GM08714 (cell line): ENCODE data around the gene DTX3.

ENCODE experiments used
- H3K4me3 ChIP-seq: fragments of 200-500 bp; sonication (Bioruptor generic); 2 replicates; pipeline ENCODE4 v1.5.1; 2014; ENCODE audit warnings: mild to moderate bottlenecking, low read length, inconsistent platforms
- ZNF274 ChIP-seq: IDR thresholded peaks from 2 replicates; pipeline ENCODE4 v1.6.1; 2012; ENCODE audit warnings: mild to moderate bottlenecking, low read depth, low read length

The DTX3 gene

GRCh38 chr12:57590864-57591781 is 13.5 kb upstream of the DTX3 start, which contains the start of gene PIP4K2C:
Gene PIP4K2C (plus strand): TSS chr12:57591192. CDS start chr12:57591290, 98 bp downstream.
- no peak for TF ChIP-seq ZNF274
- peak within 1 kb of the TSS; percentile 92 for H3K4me3 ChIP-seq

- H3K4me3 ChIP-seq, result peak overlapping the region; percentile 92
- no peak for TF ChIP-seq ZNF274
Observed at GRCh38 chr12:57591782-57592325, 12.8 kb upstream of the DTX3 start.

GRCh38 chr12:57592551-57593165 is 12.0 kb upstream of the DTX3 start:
- H3K4me3 ChIP-seq, result no peak overlapping the region
- no peak for TF ChIP-seq ZNF274

GRCh38 chr12:57593187-57593586 is 11.4 kb upstream of the DTX3 start:
- no peak for TF ChIP-seq ZNF274
- no peak overlapping the region for H3K4me3 ChIP-seq

GRCh38 chr12:57600395-57600794 is 4.2 kb upstream of the DTX3 start:
- H3K4me3 ChIP-seq, result no peak overlapping the region
- no peak for TF ChIP-seq ZNF274

GRCh38 chr12:57602544-57602943 is 2.1 kb upstream of the DTX3 start:
- no peak for TF ChIP-seq ZNF274
- no peak overlapping the region for H3K4me3 ChIP-seq

- H3K4me3 ChIP-seq, result no peak overlapping the region
- TF ChIP-seq ZNF274, result no peak
Observed at GRCh38 chr12:57603324-57603723, 1.3 kb upstream of the DTX3 start.

GRCh38 chr12:57603815-57604453 is 690 bp upstream of the DTX3 start:
- TF ChIP-seq ZNF274, result no peak
- peak overlapping the region; percentile 66; the same call in 1 of the 2 replicates for H3K4me3 ChIP-seq

GRCh38 chr12:57604992-57605810 is 577 bp downstream of the DTX3 start:
- H3K4me3 ChIP-seq, result peak overlapping the region; percentile 66
- no peak for TF ChIP-seq ZNF274

- H3K4me3 ChIP-seq, result no peak overlapping the region
Observed at GRCh38 chr12:57605811-57606311, 1.2 kb downstream of the DTX3 start.

GRCh38 chr12:57606399-57606798 is 1.8 kb downstream of the DTX3 start:
- TF ChIP-seq ZNF274, result no peak
- H3K4me3 ChIP-seq, result no peak overlapping the region

More at GRCh38 chr12:57605811-57606311, 1.2 kb downstream of the DTX3 start:
- no peak for TF ChIP-seq ZNF274

GRCh38 chr12:57606821-57607220 is 2.2 kb downstream of the DTX3 start:
- no peak overlapping the region for H3K4me3 ChIP-seq
- no peak for TF ChIP-seq ZNF274

- no peak for TF ChIP-seq ZNF274
- H3K4me3 ChIP-seq, result no peak overlapping the region
Observed at GRCh38 chr12:57607958-57608663, 3.5 kb downstream of the DTX3 start.
